LNCaP clone FGC (cell line): ENCODE data around the gene LMAN1.

ENCODE experiments used
- DNase-seq: peaks from one replicate; pipeline ENCODE4 v3.0.0-alpha.2; 2011; ENCODE audit warnings: low read depth
- H3K4me3 ChIP-seq: 2 replicates; pipeline ENCODE4 v1.5.1; 2011; ENCODE audit warnings: mild to moderate bottlenecking, low read depth, low read length, control low read depth
- CTCF ChIP-seq: IDR thresholded peaks from 2 replicates; pipeline ENCODE4 v1.5.1; 2012; ENCODE audit warnings: mild to moderate bottlenecking; ENCODE audit not compliant: control insufficient read depth, insufficient read depth; ENCODE audit errors: extremely low read depth

Gene LMAN1

DNA sequence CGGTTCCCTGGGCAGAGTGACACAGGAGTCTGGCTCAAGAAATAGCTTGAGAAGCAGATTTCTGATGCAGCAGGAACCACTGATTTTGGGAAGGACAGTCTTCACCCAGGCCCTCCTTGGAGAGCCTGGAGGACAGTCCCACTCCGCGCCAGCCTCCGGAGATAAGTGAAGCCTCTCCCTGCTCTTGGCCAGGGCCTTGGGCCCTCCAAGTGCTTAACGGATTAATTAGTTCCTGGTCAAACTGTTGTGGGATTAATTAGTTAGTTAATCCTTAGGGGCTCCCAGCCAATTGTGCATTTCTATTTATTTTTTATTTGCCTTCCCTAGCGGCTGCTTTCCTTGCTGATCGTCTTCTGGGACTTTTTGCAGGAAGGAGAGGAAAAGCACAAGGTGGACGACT, 60.2 kb downstream of the LMAN1 start:
- TF ChIP-seq CTCF: no peak
- no peak for DNase-seq
- H3K4me3 ChIP-seq: no peak overlapping the region

DNA sequence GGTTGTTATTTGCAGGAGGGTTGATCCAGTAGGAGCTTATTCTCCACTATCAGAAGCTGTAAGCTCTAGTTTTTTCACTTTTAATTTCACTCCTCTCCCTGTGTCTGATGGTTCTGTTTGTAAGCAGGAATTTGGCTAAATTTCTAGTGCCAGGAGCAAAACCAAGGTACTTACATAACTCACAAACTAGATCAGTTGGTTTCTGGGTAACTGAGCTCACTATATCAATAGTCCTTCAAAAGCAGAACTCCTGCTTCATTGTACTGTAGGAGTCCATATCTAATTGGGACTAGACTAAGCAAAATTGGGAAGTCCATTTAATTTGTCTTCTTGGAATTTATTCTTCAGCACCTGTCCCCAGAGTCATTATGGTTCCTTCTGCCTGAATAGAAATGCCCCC, 65.7 kb downstream of the LMAN1 start:
- no peak for DNase-seq
- no peak overlapping the region for H3K4me3 ChIP-seq
- TF ChIP-seq CTCF: no peak

- TF ChIP-seq CTCF: no peak
These were observed 72.7 kb downstream of the LMAN1 start for GRCh38 chr18:59286341-59286740.

GRCh38 chr18:59282341-59282740, 76.7 kb downstream of the LMAN1 start:
- no peak for DNase-seq
- TF ChIP-seq CTCF: no peak
- no peak overlapping the region for H3K4me3 ChIP-seq

More at GRCh38 chr18:59286341-59286740, 72.7 kb downstream of the LMAN1 start:
- H3K4me3 ChIP-seq: no peak overlapping the region
- DNase-seq: no peak

DNA sequence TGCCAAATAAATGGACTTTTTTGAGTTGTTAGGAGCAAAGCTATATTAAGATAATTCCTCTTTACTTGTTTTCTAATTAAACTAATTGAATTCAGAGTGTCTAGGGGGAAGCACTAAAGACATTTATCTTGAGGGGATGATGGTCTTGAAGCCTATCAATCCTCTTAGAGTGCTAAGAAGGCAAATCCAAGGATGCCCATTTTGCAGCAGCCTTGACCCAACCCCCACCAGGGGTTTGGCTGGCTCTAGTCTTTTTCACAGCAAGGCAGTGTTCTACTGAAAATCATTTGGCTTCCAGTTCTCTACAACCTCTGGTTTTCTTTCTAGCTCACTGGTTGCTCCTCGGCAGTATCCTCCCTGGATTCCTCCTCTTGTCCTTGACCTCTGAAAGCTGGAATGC, 79.3 kb downstream of the LMAN1 start:
- TF ChIP-seq CTCF: no peak
- no peak overlapping the region for H3K4me3 ChIP-seq
- DNase-seq: no peak

- TF ChIP-seq CTCF: no peak
- no peak for DNase-seq
- H3K4me3 ChIP-seq: no peak overlapping the region
These were observed 79.9 kb downstream of the LMAN1 start for GRCh38 chr18:59279193-59279592.

- no peak for DNase-seq
- no peak overlapping the region for H3K4me3 ChIP-seq
- TF ChIP-seq CTCF: no peak
These were observed 80.3 kb downstream of the LMAN1 start for GRCh38 chr18:59278793-59279192.
